RKO (cell line): Measurements from ENCODE around the gene LRRC8E.
"Not testable (repeated sequence)": the region's sequence is repeated elsewhere in the genome, so short reads cannot be mapped to it uniquely, and the experiment has no call there.

Experiments
- DNase-seq: peaks from one replicate; pipeline ENCODE4 v3.0.0-alpha.2; 2016; ENCODE audit warnings: low spot score

Gene LRRC8E

DNA sequence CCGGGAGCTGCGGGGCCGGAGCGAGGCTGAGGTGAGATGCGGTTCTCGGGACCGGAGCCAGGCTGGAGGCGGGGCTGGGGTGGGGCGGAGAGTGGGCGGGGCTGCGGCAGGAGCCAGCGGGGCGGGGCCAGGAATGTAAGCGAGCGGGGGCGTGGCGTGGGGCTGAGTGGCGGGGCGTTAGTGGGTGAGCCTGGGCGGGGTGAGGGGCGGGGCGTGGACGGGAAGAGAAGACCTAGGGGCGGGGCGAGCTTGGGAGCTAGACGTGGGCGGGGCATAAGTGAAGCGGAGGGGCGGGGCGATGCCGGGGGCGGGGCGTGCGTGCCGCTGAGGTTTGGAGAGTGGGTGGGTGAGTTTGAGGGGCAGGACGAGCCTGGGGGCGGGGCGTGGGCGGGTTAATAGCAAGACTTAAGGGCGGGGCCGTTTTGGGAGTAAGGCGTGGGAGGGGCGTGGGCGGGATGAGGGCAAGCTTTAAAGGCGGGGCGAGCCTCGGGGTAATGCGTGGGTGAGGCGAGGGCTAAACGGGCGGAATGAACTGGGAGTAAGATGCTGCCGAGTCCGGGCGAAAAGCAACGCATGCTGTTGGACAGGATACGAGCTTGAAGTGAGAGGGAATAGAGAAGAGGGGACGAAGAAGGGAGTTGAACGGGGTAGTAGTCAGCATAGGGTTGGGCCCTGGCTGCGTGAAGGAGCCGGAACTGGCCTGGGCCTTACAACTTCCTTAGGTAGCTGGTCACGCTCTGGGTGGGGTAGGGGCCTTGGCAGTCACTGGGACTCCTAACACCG lies 32.4 kb downstream of the LRRC8E start:
- peak; percentile 95 for DNase-seq

DNA sequence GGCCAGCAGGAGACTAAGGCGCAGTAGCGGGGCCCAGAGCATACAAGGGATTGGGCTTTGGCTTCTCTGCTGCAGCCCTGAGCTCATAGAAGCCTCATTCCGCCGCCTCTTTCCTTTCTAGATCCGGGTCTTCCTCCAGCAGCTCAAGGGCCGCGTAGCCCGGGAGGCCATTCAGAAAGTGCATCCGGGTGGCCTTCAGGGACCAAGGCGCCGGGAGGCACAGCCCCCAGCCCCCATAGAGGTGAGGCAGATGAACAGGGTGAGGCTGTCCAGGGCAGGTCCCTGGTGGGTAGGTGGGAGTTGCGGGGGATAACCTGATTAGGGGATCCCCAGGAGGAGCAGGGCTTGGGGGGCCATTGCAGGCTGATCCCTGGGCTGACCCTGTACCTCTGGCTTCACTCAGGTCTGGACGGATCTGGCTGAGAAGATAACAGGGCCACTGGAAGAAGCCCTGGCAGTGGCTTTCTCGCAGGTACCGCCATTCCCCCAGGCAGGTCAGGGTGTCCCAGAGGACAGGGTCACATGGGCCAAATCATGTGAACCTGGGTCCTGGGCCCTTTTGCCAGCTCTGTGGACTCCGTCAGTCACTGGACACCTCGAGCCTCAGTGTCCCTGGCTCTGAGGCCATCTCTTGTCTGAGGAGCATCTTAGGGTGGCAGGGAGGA lies 33.1 kb downstream of the LRRC8E start:
- DNase-seq: no peak

DNA sequence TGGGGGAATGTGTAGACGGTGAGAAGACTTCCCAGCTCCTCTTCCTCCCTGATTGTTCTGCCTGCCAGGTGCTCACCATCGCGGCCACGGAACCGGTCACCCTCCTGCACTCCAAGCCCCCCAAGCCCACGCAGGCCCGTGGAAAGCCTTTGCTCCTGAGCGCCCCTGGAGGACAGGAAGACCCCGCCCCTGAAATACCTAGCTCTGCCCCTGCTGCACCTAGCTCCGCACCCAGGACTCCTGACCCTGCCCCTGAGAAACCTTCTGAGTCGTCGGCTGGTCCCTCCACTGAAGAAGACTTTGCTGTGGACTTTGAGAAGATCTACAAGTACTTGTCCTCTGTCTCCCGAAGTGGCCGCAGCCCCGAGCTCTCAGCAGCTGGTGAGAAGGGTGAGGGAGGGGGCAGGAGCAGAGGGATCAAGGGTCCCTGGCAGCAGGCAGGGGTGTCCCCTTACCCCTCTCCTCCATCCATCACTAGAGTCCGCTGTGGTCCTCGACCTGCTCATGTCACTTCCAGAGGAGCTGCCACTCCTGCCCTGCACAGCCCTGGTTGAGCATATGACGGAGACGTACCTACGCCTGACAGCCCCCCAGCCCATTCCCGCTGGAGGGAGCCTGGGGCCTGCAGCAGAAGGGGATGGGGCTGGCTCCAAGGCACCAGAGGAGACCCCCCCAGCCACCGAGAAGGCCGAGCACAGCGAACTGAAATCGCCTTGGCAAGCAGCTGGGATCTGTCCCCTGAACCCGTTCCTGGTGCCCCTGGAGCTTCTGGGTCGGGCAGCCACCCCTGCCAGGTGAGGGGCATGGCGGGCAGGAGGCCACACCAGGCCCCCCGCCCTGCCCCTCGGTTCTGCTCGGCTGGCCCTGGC lies 33.9 kb downstream of the LRRC8E start:
- DNase-seq: no peak

- DNase-seq: no peak
Observed at GRCh38 chr19:7922836-7923195, 34.5 kb downstream of the LRRC8E start.

- DNase-seq: no peak
Observed at GRCh38 chr19:7923295-7924191, 35.2 kb downstream of the LRRC8E start.

DNA sequence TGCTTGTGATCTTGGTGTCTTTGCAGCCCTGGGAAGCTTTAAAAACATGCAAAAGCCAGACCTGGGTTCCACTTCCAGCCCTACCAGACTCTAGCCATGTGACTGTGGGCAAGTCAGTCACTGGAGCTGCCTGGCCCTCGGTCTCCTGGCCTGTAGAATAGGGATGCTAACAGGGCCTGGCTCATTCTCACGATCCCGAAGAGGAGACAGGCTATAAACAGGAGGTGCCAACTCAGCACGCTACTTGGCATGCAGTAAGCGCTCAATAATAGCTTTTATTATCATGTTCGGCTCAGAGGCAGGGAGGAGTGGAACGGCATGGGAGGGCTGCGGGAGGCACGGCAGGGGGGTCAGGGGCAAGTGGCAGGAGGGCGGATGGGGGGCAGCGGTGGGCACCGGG lies 35.9 kb downstream of the LRRC8E start:
- no peak for DNase-seq

GRCh38 chr19:7924651-7925170 lies 36.4 kb downstream of the LRRC8E start:
- no peak for DNase-seq

GRCh38 chr19:7925171-7925851 lies 37.0 kb downstream of the LRRC8E start:
- DNase-seq: peak; percentile 81

DNA sequence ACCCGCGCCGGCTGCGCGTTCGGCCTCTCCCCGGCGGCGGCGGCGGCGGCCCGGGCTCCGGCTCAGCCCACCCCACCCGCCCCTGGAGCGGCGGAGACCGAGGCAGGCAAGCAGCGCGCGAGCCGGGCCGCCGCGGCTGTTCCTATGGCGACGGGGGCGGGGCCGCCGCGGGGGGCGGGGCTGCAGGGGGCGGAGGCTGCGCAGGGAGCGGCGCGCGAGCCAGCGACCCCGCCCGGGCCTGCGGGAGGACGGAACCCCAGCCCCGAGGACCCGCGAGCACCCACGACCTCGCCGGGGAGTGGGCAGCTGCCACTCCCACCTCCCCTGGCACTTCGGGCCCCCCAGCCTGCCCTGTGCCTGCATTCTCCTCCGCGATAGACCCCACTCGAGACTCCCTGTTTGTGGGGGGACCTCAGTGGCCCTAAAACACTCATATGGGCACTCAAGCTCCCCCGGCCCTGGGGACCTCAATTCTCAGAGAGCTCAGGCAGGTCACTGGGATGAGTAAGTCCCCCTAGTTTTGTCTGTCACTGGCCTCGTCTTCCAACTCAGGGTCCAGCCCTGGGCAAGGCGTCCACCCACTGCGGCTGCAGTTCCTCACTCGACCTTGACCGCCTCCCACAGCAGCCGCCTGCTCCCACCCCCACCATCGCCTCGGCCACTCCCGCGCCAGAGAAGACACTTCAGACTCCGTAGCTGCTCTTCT lies 37.9 kb downstream of the LRRC8E start, which contains the start of gene CTXN1:
Gene CTXN1 (minus strand): TSS at position 115 of the 706 bp plus-strand sequence. CDS start 597 bp downstream, outside the sequence.
- DNase-seq: peak; percentile 66

GRCh38 chr19:7926727-7927604 lies 38.7 kb downstream of the LRRC8E start:
- no peak for DNase-seq

DNA sequence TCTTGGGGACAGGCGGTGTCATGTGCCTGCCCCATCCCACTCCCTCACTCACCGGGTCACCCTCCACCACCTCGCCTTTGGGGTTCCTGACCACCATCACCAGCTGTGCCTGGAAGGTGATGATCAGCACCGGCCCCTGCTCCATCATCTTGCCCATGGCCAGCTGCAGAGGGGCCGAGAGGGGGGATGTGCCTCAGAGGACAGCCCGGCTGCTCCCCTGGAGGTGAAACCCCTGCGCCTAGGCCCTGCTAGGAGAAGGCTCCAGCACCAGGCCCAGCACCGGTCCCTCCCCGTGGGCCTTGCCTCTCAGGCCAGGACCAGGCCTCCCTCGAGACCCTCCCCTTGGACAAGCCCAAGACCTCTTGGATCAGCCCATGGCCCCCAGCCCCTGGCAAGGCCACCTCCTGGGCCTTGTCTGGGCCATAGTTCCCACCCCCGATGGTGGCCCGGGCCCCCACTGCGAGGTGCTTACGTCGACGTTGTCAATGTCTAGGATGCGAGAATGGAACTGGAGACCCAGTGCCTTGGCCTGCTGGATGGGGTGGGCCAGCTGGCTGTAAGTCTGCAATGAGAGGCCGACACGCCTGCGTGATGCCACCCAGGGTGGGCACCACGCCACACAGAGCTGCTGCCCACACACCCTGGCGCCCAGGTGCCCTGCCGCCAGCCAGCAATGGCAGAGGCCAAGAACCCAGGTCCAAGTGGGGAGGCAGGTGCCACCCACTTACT lies 39.5 kb downstream of the LRRC8E start:
- no peak for DNase-seq

GRCh38 chr19:7928334-7928706 lies 40.0 kb downstream of the LRRC8E start:
- no peak for DNase-seq

DNA sequence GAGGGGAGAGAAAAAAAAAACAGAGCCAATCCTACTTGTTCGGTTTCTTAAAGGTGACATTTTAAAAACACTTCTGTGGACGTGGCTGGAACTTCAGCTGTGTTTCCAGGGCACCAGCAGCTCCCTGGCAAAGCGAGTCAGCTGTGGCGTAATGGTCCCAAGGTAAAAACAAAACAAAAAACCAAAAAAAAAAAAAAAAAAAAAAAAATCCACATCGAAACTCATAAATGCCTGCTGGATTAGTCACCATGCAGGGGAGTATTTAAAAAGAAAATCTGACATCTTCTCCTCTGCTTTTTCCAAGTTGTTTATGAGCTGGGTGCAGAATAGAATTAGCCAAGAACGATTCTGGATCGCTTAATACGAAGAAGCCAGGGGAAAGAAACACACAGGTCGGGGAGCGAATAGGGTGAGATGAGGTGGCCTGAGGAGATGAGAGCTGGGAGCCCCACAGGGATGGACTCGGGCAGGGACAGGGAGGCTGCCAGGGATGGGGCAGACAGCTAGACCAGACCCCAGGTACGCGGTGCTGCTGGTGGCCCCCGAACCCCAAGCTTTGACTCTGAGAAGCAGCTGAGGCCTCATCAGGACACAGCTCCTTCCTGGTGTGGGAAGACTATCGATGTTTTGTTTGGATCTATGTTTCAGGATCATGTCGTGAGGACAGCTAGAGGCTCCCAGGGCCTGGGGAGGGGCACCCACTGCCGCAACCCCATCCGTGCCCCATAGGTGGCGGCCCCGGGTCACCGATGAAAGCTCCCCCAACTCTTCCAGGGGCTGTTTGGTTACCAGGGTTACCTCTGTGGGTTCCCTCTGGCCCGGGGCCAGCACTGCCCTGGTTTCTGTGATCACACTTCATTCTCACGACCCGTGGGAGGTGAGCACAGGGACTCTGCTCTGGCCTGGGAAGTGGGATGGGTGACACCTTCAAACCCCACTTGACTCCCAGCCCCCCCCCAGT lies 40.7 kb downstream of the LRRC8E start:
- DNase-seq: peak; percentile 41

GRCh38 chr19:7930030-7930429 lies 41.7 kb downstream of the LRRC8E start:
- DNase-seq: not testable (repeated sequence)

DNA sequence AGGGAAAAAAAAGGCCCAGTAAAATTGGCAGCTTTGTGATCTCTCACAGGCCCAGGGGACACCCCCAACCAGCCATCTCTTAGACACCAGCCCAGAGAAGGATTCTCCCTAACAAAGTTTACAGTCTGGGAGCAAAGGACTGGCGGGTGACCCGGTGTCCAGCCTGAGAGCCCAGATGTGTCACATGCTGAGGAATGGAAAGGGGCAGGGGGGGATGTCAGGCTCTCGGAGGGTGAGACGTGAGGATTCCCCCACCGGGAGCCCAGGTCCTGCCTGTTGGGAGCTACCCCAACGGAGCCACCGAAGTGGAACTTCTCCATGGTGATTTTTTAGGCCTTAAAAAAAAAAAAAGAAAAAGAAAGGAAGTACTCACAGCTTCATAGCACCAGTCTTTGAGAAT lies 42.5 kb downstream of the LRRC8E start:
- DNase-seq: no peak

- no peak for DNase-seq
Observed at GRCh38 chr19:7931221-7932061, 43.1 kb downstream of the LRRC8E start.
